T-cell (primary cell): ENCODE measurements around the gene POFUT1. TPM values are rescaled to one million over a fixed set of nuclear protein-coding genes. Genes with fewer than 3 reads are reported as not detected.
"Not testable (repeated sequence)": the region's sequence is repeated elsewhere in the genome, so short reads cannot be mapped to it uniquely, and the experiment has no call there.

Experiments used
- ATAC-seq, 4 experiments: fragments of 200-7000 bp in 3 of 4; fragments of 150-1000 bp in 1 of 4; cut with Tn5 transposase; replicated peaks in 1 of 4; 1 replicate in 3 of 4; 2 replicates in 1 of 4; pipeline ENCODE4 v1.10.0; 2021; ENCODE audit warnings: moderate library complexity in 3 of 4, mild to moderate bottlenecking in 2 of 4, moderate number of reproducible peaks in 1 of 4
- CTCF ChIA-PET, 2 donors: fragments of 300-600 bp; sonication (Branson Sonifier 250); formaldehyde crosslinking; loops; one replicate each; lab custom pipeline; 2022; ENCODE audit warnings: antibody characterized with exemption in 2 of 2; lab: Charles Lee
- POLR2A ChIA-PET, 2 donors: fragments of 300-600 bp; sonication (Branson Sonifier 250); formaldehyde crosslinking; loops; one replicate each; lab custom pipeline; 2022; ENCODE audit warnings: antibody characterized with exemption in 2 of 2; lab: Charles Lee
- DNase-seq, 35 experiments: peaks; one replicate each; pipeline versions ENCODE4 v3.0.0 to v3.0.0-alpha.2; 2013 to 2023
- H3K27ac ChIP-seq: one replicate; pipeline ENCODE4 v1.5.1; 2013; ENCODE audit warnings: low read length
- H3K27me3 ChIP-seq, 2 experiments: replicated peaks in 1 of 2; 1 replicate in 1 of 2; 2 replicates in 1 of 2; pipeline versions ENCODE4 v1.6.1 to v1.7.0; 2013; ENCODE audit warnings: low read length in 1 of 2, mixed read lengths in 1 of 2; ENCODE audit not compliant: control insufficient read depth in 2 of 2, insufficient read depth in 2 of 2; ENCODE audit errors: extremely low read depth in 1 of 2
- H3K36me3 ChIP-seq, 2 donors: 1 replicate in 1 of 2; 2 replicates in 1 of 2; pipeline versions ENCODE4 v1.6.1 to v1.7.0; 2013; ENCODE audit warnings: low read length in 1 of 2; ENCODE audit not compliant: control insufficient read depth in 2 of 2, insufficient read depth in 1 of 2; ENCODE audit errors: extremely low read depth in 1 of 2
- H3K4me1 ChIP-seq, 2 experiments: 1 replicate in 1 of 2; 2 replicates in 1 of 2; pipeline versions ENCODE4 v1.6.1 to v1.7.0; 2013; ENCODE audit warnings: low read length in 2 of 2, mixed read lengths in 1 of 2; ENCODE audit not compliant: insufficient read depth in 2 of 2, control insufficient read depth in 1 of 2; ENCODE audit errors: extremely low read depth in 1 of 2
- H3K4me3 ChIP-seq, 2 donors: 1 replicate in 1 of 2; 2 replicates in 1 of 2; pipeline versions ENCODE4 v1.5.1 to v1.7.0; 2013; ENCODE audit warnings: mild to moderate bottlenecking in 2 of 2, low read length in 1 of 2, moderate library complexity in 1 of 2; ENCODE audit not compliant: control insufficient read depth in 1 of 2; ENCODE audit errors: extremely low read depth in 1 of 2
- H3K9me3 ChIP-seq: 2 replicates; pipeline ENCODE4 v1.7.0; 2013
- H3K27ac Mint-ChIP-seq, 2 donors: one replicate each; pipeline ENCODE4 v1.8.0; 2020 to 2021; ENCODE audit warnings: mild to moderate bottlenecking in 2 of 2, mixed read lengths in 2 of 2
- H3K27me3 Mint-ChIP-seq, 2 donors: one replicate each; pipeline ENCODE4 v1.8.0; 2021 to 2022; ENCODE audit warnings: mixed read lengths in 2 of 2
- H3K36me3 Mint-ChIP-seq: one replicate; pipeline ENCODE4 v1.8.0; 2021; ENCODE audit warnings: mixed read lengths
- H3K4me1 Mint-ChIP-seq, 3 donors: one replicate each; pipeline ENCODE4 v1.8.0; 2020 to 2022; ENCODE audit warnings: mixed read lengths in 3 of 3, mild to moderate bottlenecking in 1 of 3
- H3K4me3 Mint-ChIP-seq, 3 donors: one replicate each; pipeline ENCODE4 v1.8.0; 2020 to 2022; ENCODE audit warnings: mild to moderate bottlenecking in 3 of 3, mixed read lengths in 3 of 3, moderate library complexity in 3 of 3
- H3K9me3 Mint-ChIP-seq, 3 donors: one replicate each; pipeline ENCODE4 v1.8.0; 2020 to 2022; ENCODE audit warnings: mixed read lengths in 3 of 3
- WGBS: methylation state at CpG from one replicate; pipeline ENCODE4 v1.1.5; 2013; ENCODE audit warnings: missing lambda C conversion rate; ENCODE audit not compliant: insufficient coverage; 5-methylcytosine and 5-hydroxymethylcytosine counted together
- total RNA-seq, 35 experiments: library from RNA in 6 of 35; stranded (reverse) in 6 of 35; fragments of 120-200 nt in 1 of 35; gene quantifications; one replicate each; pipeline versions ENCODE4 v1.2.1 to v1.2.4 and lab custom pipeline; 2013 to 2026

POFUT1 gene
- total RNA-seq, 5 donors from 2014 or later (not counting 1 experiment from before 2014, with no cell fraction given), result 13.2 to 20.6 (median 17.7) TPM

DNA sequence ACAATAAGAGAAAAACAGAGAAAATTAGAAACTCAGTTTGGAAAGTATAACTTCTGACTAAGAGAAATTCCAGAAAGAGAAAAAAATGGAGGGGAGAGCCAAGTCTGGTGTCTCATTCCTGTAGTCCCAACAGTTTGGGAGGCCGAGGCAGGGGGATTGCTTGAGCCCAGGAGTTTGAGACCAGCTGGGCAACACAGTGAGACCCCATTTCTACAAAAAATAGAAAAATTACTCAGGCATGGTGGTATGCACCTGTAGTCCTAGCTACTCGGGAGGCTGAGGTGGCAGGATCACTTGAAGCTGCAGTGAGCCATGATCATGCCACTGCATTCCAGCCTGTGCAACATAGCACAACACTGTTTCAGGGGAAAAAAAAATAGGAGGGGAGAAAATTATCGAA is 66.7 kb downstream of the POFUT1 start:
- no peak overlapping the region for H3K4me3 Mint-ChIP-seq
- POLR2A ChIA-PET, result no interaction called here
- H3K36me3 ChIP-seq, result no peaks in the 10 kb centered on the region
- H3K27ac Mint-ChIP-seq, result no peak overlapping the region
- H3K9me3 ChIP-seq, result no peaks in the 10 kb centered on the region
- no peak overlapping the region for H3K4me3 ChIP-seq
- no peaks in the 10 kb centered on the region for H3K36me3 Mint-ChIP-seq
- no CpG with 5 or more reads among the region's 3 CpGs for WGBS
- H3K27me3 ChIP-seq, result peaks cover 0 to 3% of the 10 kb centered on the region in 2 experiments
- CTCF ChIA-PET, result no interaction called here
- no peak for DNase-seq
- no peak for ATAC-seq
- peaks cover 6 to 22% of the 10 kb centered on the region in 2 experiments for H3K4me1 ChIP-seq
- H3K27ac ChIP-seq, result no peak overlapping the region
- no peaks in the 10 kb centered on the region for H3K9me3 Mint-ChIP-seq
- peaks cover 19 to 30% (median 27%) of the 10 kb centered on the region in 3 donors for H3K4me1 Mint-ChIP-seq
- no peaks in the 10 kb centered on the region for H3K27me3 Mint-ChIP-seq

DNA sequence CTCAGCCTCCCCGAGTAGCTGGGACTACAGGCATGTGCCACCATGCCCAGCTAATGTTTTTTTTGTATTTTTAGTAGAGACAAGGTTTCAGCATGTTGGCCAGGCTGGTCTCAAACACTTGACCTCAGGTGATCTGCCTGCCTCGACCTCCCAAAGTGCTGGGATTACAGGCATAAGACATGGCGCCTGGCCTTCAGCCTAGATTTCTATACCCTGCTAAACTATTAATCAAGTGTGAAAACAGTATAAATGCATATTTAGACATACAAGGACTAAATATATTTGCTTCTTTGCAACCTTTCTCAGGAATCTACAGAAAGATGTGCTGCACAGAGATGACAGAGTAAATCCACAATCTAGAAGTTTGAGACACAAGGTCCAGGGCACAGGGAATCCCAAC is 67.5 kb downstream of the POFUT1 start:
- H3K9me3 Mint-ChIP-seq, H3K27ac Mint-ChIP-seq: not testable (repeated sequence)

DNA sequence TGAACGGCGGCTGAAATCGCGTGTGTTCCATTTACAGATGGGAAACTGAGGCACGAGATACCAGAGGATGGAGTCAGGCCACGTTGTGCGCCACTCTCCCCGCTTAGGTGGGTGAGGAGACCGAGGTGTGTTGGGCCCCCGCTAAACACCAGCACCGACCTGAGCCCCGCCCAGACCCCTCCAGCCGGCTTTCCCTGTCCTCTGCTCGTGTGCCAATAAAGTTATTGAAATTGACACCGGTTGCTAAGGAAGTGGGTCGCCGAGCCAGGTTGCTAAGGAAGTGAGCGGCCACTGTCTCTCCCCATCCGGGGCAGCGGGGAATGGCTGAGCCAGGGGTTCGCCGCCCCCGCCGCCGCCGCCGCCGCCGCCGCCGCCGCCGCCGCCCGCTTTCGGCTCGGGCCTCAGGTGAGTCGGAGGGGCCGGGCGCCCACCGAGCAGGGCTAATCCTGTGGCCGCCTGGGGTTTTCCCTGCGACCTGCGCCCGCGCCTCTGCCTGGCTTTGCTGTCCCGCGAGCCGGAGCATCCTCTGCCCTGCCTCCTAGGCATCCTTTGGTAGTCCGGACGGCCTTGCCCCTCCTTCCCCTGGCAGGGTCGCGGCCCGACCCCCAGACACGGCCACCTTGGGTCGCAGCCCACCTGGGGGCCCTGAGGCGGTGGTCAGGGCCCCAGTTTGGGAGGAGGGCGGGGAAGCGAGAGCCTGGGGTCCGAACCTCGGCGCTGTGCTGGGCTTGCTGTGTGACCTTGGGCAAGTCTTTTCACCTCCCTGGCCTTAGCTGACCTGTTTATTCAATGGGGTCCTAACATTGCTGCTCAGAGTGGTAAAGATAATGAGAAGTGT is 69.9 kb downstream of the POFUT1 start, which contains the start of gene KIF3B:
Gene KIF3B, plus strand, starts transcription at position 291 of the 838 bp plus-strand sequence. CDS start 32,127 bp downstream, outside the sequence.
- peak within 1 kb of the TSS; percentile 81 to 98 for H3K4me3 ChIP-seq
- DNase-seq (peak; percentile 58 to 91 (median 81)), ATAC-seq (peak; percentile 87 to 97 (median 92))
- ChIA-PET CTCF (no interaction called here), POLR2A (no interaction called here)
- peak within 1 kb of the TSS; percentile 86 for H3K27ac ChIP-seq
- H3K4me1 ChIP-seq, result peaks cover 6 to 28% of the 10 kb centered on the region in 2 experiments
- H3K36me3 ChIP-seq, result no peaks in the 10 kb centered on the region
- H3K27me3 Mint-ChIP-seq, result no peaks in the 10 kb centered on the region
- H3K4me3 Mint-ChIP-seq, result peak within 1 kb of the TSS; percentile 78 to 90 (median 89)
- H3K4me1 Mint-ChIP-seq, result peaks cover 24 to 50% (median 47%) of the 10 kb centered on the region in 3 donors
- no peaks in the 10 kb centered on the region for H3K9me3 ChIP-seq
- 2% methylated on average over 60 of the region's 62 CpGs for WGBS
- no peaks in the 10 kb centered on the region for H3K27me3 ChIP-seq
- H3K27ac Mint-ChIP-seq, result peak within 1 kb of the TSS; percentile 82 to 93
- no peaks in the 10 kb centered on the region for H3K9me3 Mint-ChIP-seq
- H3K36me3 Mint-ChIP-seq, result peaks cover 12% of the 10 kb centered on the region

More for the DNA sequence above, 67.5 kb downstream of the POFUT1 start:
- 100% methylated on average over 1 of the region's 3 CpGs for WGBS
- ATAC-seq, H3K27me3 Mint-ChIP-seq, H3K9me3 ChIP-seq, DNase-seq, CTCF ChIA-PET, H3K36me3 Mint-ChIP-seq, H3K27me3 ChIP-seq, H3K4me3 ChIP-seq, H3K27ac ChIP-seq, H3K36me3 ChIP-seq: not testable (repeated sequence)
- Mint-ChIP-seq H3K4me3 (peak overlapping the region in 1 of 3 donors; percentile 78), H3K4me1 (peaks cover 19 to 35% (median 34%) of the 10 kb centered on the region in 3 donors)
- POLR2A ChIA-PET, result interaction anchor here in 1 of 2 donors (0.6 kb wide), 1 partner anchor 121 kb away, joined by 4 read pairs; no protein-coding TSS in a partner anchor
- peaks cover 6 to 27% of the 10 kb centered on the region in 2 experiments for H3K4me1 ChIP-seq

DNA sequence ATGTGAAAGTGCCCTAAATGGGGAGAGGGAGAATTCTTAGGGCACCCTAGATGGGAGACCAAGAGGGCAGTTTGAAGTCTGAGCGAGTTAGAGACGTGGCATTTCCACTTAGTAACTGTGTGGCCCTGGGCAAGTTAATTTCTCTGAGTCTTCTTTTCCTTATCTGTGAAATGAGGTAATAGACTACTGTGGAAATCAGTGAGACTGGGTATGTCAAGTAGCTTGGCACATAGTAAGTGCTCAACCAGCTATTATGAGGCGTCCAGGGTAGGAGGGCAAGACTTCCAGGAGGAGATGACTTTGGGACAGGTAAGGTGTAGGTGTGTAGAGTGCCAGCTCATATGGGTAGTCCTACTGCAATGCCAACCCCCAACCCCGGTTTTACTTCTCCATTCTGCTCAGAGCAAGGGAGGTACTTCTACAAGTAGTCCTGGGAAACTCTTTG is 70.5 kb downstream of the POFUT1 start:
- H3K4me1 Mint-ChIP-seq, result peaks cover 24 to 52% (median 49%) of the 10 kb centered on the region in 3 donors
- H3K9me3 Mint-ChIP-seq, result no peaks in the 10 kb centered on the region
- Histone ChIP-seq H3K27ac (peak overlapping the region; percentile 86), H3K4me1 (peaks cover 6 to 29% of the 10 kb centered on the region in 2 experiments), H3K27me3 (no peaks in the 10 kb centered on the region), H3K9me3 (no peaks in the 10 kb centered on the region), H3K4me3 (peak overlapping the region; percentile 75 to 98), H3K36me3 (no peaks in the 10 kb centered on the region)
- POLR2A ChIA-PET, result no interaction called here
- peaks cover 12% of the 10 kb centered on the region for H3K36me3 Mint-ChIP-seq
- H3K27ac Mint-ChIP-seq, result peak overlapping the region; percentile 82 to 93
- peak in 3 of 4 experiments; percentile 5 to 22 (median 22) for ATAC-seq
- WGBS, result 31% methylated on average over 2 of the region's 4 CpGs
- peak in 3 of 35 experiments; percentile 11 to 29 (median 13) for DNase-seq
- peak overlapping the region; percentile 78 to 90 (median 89) for H3K4me3 Mint-ChIP-seq
- H3K27me3 Mint-ChIP-seq, result no peaks in the 10 kb centered on the region
- CTCF ChIA-PET, result interaction anchor here in 1 of 2 donors (0.6 kb wide), 1 partner anchor 18 kb away, joined by 7 read pairs; no protein-coding TSS in a partner anchor

DNA sequence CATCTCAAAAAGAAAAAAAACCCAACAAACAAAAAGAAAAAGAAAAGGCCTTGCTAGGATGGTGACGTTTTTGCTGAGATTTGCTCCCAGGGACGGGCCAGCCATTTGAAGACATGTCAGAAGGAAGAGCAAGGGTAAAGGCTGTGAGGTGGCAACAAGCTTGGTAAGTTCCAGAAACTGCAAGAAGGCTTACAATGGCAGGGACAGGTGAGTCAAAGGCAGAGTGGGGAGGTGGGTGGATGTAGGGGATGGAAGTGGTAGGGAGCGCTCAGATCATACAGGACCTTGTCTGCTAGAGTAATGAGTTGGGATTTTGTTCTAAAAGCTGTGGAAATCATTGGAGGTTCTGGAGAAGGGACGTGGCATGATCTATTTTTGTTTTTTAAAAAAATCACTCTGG is 74.0 kb downstream of the POFUT1 start:
- DNase-seq (no peak), ATAC-seq (no peak)
- WGBS, result 96% methylated on average over 4 of the region's 4 CpGs
- H3K4me3 Mint-ChIP-seq, result no peak overlapping the region
- peaks cover 40 to 73% (median 70%) of the 10 kb centered on the region in 3 donors for H3K4me1 Mint-ChIP-seq
- no peaks in the 10 kb centered on the region for H3K9me3 ChIP-seq
- peaks cover 12% of the 10 kb centered on the region for H3K36me3 Mint-ChIP-seq
- no peaks in the 10 kb centered on the region for H3K27me3 ChIP-seq
- H3K4me3 ChIP-seq, result no peak overlapping the region
- H3K27ac ChIP-seq, result no peak overlapping the region
- peak overlapping the region; percentile 59 to 61 for H3K27ac Mint-ChIP-seq
- no peaks in the 10 kb centered on the region for H3K36me3 ChIP-seq
- H3K27me3 Mint-ChIP-seq, result no peaks in the 10 kb centered on the region
- POLR2A ChIA-PET, result interaction anchor here in 1 of 2 donors (0.6 kb wide), 1 partner anchor 81 kb away, joined by 3 read pairs; no protein-coding TSS in a partner anchor
- no peaks in the 10 kb centered on the region for H3K9me3 Mint-ChIP-seq
- peaks cover 11 to 45% of the 10 kb centered on the region in 2 experiments for H3K4me1 ChIP-seq
- CTCF ChIA-PET, result interaction anchor here (0.6 kb wide), 3 partner anchors 9 to 1744 kb away, joined by 3 read pairs; no protein-coding TSS in a partner anchor

DNA sequence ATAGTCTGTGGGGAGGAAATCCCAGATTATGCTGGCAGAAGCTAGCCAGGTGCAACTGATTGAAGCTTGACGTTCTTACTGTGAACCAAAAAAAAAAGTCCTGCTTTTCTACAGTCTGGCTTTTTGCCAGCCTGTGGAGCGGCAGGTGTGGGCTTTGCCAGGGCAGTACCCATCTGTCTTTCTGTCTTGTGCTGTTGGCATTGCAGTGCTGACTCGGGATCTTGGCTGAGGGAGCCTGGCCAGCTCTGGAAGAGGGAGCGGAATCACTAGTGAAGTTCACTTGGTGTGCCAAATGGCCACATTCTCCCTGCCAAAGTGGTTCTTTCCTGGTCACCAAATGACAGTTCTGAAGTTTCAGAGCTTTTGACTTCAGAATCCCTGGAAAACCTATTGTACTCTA is 74.8 kb downstream of the POFUT1 start:
- Mint-ChIP-seq H3K4me1 (peaks cover 40 to 68% (median 65%) of the 10 kb centered on the region in 3 donors), H3K27ac (peak overlapping the region; percentile 59 to 61), H3K4me3 (no peak overlapping the region), H3K36me3 (peaks cover 12% of the 10 kb centered on the region), H3K9me3 (no peaks in the 10 kb centered on the region), H3K27me3 (no peaks in the 10 kb centered on the region)
- Histone ChIP-seq H3K36me3 (no peaks in the 10 kb centered on the region), H3K27ac (no peak overlapping the region), H3K27me3 (no peaks in the 10 kb centered on the region), H3K4me1 (peaks cover 7 to 44% of the 10 kb centered on the region in 2 experiments), H3K9me3 (no peaks in the 10 kb centered on the region), H3K4me3 (no peak overlapping the region)
- CTCF ChIA-PET, result interaction anchor here (0.6 kb wide), 2 partner anchors 8 to 1743 kb away, joined by 3 read pairs; no protein-coding TSS in a partner anchor
- POLR2A ChIA-PET, result interaction anchor here in 1 of 2 donors (0.6 kb wide), 2 partner anchors 33 to 82 kb away, joined by 3 to 7 read pairs; no protein-coding TSS in a partner anchor
- ATAC-seq, result no peak
- 73% methylated on average over 4 of the region's 4 CpGs for WGBS
- no peak for DNase-seq
